GM12878 (cell line): ENCODE measurements around the gene GABRB3. TPM values are rescaled to one million over a fixed set of nuclear protein-coding genes. Genes with fewer than 3 reads are reported as not detected.

Source experiments
- ATAC-seq: fragments of 200-7000 bp; cut with Tn5 transposase; 3 replicates; pipeline ENCODE4 v1.9.1; 2020; ENCODE audit warnings: mild to moderate bottlenecking, moderate library complexity
- BruUV-seq: library from RNA; stranded (reverse); fragments of 400-500 nt; replicated peaks from 2 replicates; lab custom pipeline; 2021; lab: Mats Ljungman, UMichigan
- CTCF ChIA-PET: fragments of 300-600 bp; sonication (Branson Sonifier 250); formaldehyde crosslinking; extraction: SDS; loops from one replicate; lab custom pipeline; 2021; ENCODE audit warnings: inconsistent platforms; lab: Yijun Ruan, JAX
- POLR2A ChIA-PET: fragments of 350-600 bp; formaldehyde crosslinking; extraction: SDS; loops from one replicate; lab custom pipeline; 2021; ENCODE audit warnings: inconsistent platforms; lab: Charles Lee
- RAD21 ChIA-PET: fragments of 300-600 bp; sonication (Branson Sonifier 250); formaldehyde crosslinking; loops from one replicate; lab custom pipeline; 2023; ENCODE audit warnings: antibody characterized with exemption; ENCODE audit not compliant: unreplicated experiment; lab: Charles Lee
- SMC1A ChIA-PET: fragments of 300-600 bp; sonication (Branson Sonifier 250); formaldehyde crosslinking; loops from one replicate; lab custom pipeline; 2023; ENCODE audit not compliant: unreplicated experiment, uncharacterized antibody; lab: Charles Lee
- DNase-seq: peaks from one replicate; pipeline ENCODE4 v3.0.0-alpha.2; 2011; ENCODE audit warnings: low read depth, low spot score
- FAIRE-seq: peaks from 3 replicates; lab custom pipeline; 2011; peaks lifted over from hg19 to GRCh38; lab: Jason Lieb, UNC
- H2AFZ ChIP-seq: 2 replicates; pipeline ENCODE4 v1.6.0; 2011; ENCODE audit warnings: low read depth, low read length, control low read depth; ENCODE audit not compliant: control insufficient read depth
- H3K27ac ChIP-seq: 2 replicates; pipeline ENCODE4 v1.5.1; 2011; ENCODE audit warnings: control low read depth; ENCODE audit not compliant: control insufficient read depth, insufficient read depth
- H3K27me3 ChIP-seq, 2 experiments: replicated peaks in 1 of 2; 2 replicates each; pipeline versions ENCODE4 v1.6.0 to v1.6.1; 2011; ENCODE audit warnings: low read length in 1 of 2; ENCODE audit not compliant: control insufficient read depth in 2 of 2, insufficient read depth in 2 of 2
- H3K36me3 ChIP-seq, 2 experiments: 2 replicates each; pipeline ENCODE4 v1.5.1; 2011; ENCODE audit warnings: low read length in 1 of 2; ENCODE audit not compliant: control insufficient read depth in 2 of 2, insufficient read depth in 2 of 2
- H3K4me1 ChIP-seq: 2 replicates; pipeline ENCODE4 v1.6.1; 2011; ENCODE audit warnings: mild to moderate bottlenecking, low read length, moderate library complexity, mixed read lengths; ENCODE audit not compliant: control insufficient read depth, insufficient read depth
- H3K4me2 ChIP-seq: 2 replicates; pipeline ENCODE4 v1.6.0; 2011; ENCODE audit warnings: control low read depth; ENCODE audit not compliant: control insufficient read depth, insufficient read depth
- H3K4me3 ChIP-seq: fragments of 200-600 bp; sonication (generic); 2 replicates; pipeline ENCODE4 v1.5.1; 2016
- H3K79me2 ChIP-seq: 2 replicates; pipeline ENCODE4 v1.6.0; 2011; ENCODE audit warnings: low read length; ENCODE audit not compliant: control insufficient read depth, insufficient read depth
- H3K9ac ChIP-seq: 2 replicates; pipeline ENCODE4 v1.8.0; 2011; ENCODE audit warnings: low read length, control low read depth, mixed read lengths; ENCODE audit not compliant: control insufficient read depth, insufficient read depth
- H3K9me3 ChIP-seq: replicated peaks from 3 replicates; pipeline ENCODE4 v1.5.1; 2011; ENCODE audit warnings: mild to moderate bottlenecking, low read length; ENCODE audit not compliant: control insufficient read depth, insufficient read depth
- H4K20me1 ChIP-seq: 2 replicates; pipeline ENCODE4 v1.6.0; 2011; ENCODE audit not compliant: control insufficient read depth, insufficient read depth
- BCL11A ChIP-seq: IDR thresholded peaks from 2 replicates; pipeline ENCODE4 v1.6.1; 2011; ENCODE audit warnings: low read depth, low read length
- CHD1 ChIP-seq: IDR thresholded peaks from 2 replicates; pipeline ENCODE4 v1.6.1; 2012; ENCODE audit warnings: low read depth, low read length, improper control_type of control experiment
- MTA2 ChIP-seq: fragments of 450-650 bp; IDR thresholded peaks from 2 replicates; pipeline ENCODE4 v1.6.1; 2016; ENCODE audit warnings: low read depth, mild to moderate bottlenecking, moderate library complexity
- NBN ChIP-seq: fragments of 450-650 bp; IDR thresholded peaks from 2 replicates; pipeline ENCODE4 v1.6.1; 2016
- PAX8 ChIP-seq: fragments of 450-650 bp; IDR thresholded peaks from 2 replicates; pipeline ENCODE4 v1.6.1; 2017; ENCODE audit warnings: mild to moderate bottlenecking, moderate library complexity
- POLR2AphosphoS2 ChIP-seq: IDR thresholded peaks from 2 replicates; pipeline ENCODE4 v1.6.1; 2011; ENCODE audit warnings: low read depth, mild to moderate bottlenecking, low read length, improper control_type of control experiment, moderate library complexity
- RBBP5 ChIP-seq: fragments of 200-600 bp; sonication (generic); conservative IDR thresholded peaks from 2 replicates; pipeline ENCODE4 v1.6.1; 2016
- SMARCA5 ChIP-seq: fragments of 450-650 bp; IDR thresholded peaks from 2 replicates; pipeline ENCODE4 v1.6.1; 2017; ENCODE audit warnings: mild to moderate bottlenecking
- WGBS: methylation state at CpG from one replicate; pipeline ENCODE4 v1.1.6; 2016; ENCODE audit warnings: low lambda C conversion rate; ENCODE audit not compliant: insufficient replicate concordance, insufficient coverage; ENCODE audit errors: missing lambda C conversion rate; 5-methylcytosine and 5-hydroxymethylcytosine counted together
- in situ Hi-C: fragments of 300-500 bp; cut with MboI; formaldehyde crosslinking; loops from 9 replicates; pipeline ENCODE4 v1.14.3; 2018; ENCODE audit warnings: mixed read lengths
- intact Hi-C: fragments of 100-400 bp; cut with micrococcal nuclease; formaldehyde crosslinking; loops from one replicate; pipeline ENCODE4 v1.14.2; 2022; ENCODE audit not compliant: unreplicated experiment
- polyA plus RNA-seq, 11 experiments: library from polyadenylated mRNA; depleted of rRNA in 4 of 11; unstranded in 6 of 11; stranded (reverse) in 5 of 11; fragments of >200 nt; fragmentation: Nextera tagmentation in 4 of 11; fragmentation: Illumina TruSeq in 1 of 11; extraction: Ambion mirVana in 4 of 11; extraction: Trizol in 1 of 11; gene quantifications; 1 replicate in 1 of 11; 2 replicates in 10 of 11; pipeline versions ENCODE4 v1.2.1 to v1.2.3, GENCODE V29; 2011 to 2016; ENCODE audit warnings: inconsistent platforms in 2 of 11, missing spikeins in 2 of 11, low read depth in 1 of 11
- total RNA-seq, 4 experiments: library from RNA; depleted of rRNA in 3 of 4; stranded (reverse); fragments of >200 nt in 3 of 4; fragmentation: Illumina TruSeq in 1 of 4; extraction: Trizol in 1 of 4; gene quantifications; 2 replicates each; pipeline versions ENCODE4 v1.2.1 to v1.2.3, GENCODE V29; 2013 to 2021
- TF ChIP-seq, protein P1 (sequence below): IDR thresholded peaks from 2 replicates; pipeline ENCODE4 v1.6.1; 2012; ENCODE audit warnings: mild to moderate bottlenecking, low read depth, low read length
- TF ChIP-seq, protein P2 (sequence below): fragments of 450-650 bp; IDR thresholded peaks from 2 replicates; pipeline ENCODE4 v1.6.1; 2017; ENCODE audit warnings: mild to moderate bottlenecking, moderate library complexity

The GABRB3 gene
- total and polyA plus RNA-seq, 10 of the 15 experiments (the other 5 are each of a cell fraction or from before 2014, with no cell fraction given), result 0.05 to 0.08 (median 0.05) TPM; not detected in 7

DNA sequence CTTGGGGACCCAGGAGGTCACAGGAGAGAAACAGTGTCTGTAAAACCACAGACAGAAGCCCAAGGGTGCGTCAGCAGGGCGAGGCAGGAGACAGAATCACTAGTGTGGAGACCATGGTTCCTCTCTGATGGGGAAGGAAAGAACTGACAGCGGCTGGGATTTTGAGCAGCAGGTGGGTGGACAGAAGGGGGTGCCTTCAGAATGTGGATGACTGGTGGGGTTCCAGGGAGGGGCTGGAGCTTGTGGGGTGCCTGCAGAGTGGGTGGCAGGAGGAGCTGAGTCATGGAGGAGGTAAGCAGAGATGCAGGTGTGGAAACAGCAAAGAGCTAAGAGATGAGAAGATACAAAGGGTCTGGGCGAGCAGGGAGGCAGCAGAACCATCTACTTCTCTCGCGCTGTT is 124.2 kb downstream of the GABRB3 start:
- no peaks in the 10 kb centered on the region for H3K36me3 ChIP-seq

More for the DNA sequence above, 124.2 kb downstream of the GABRB3 start:
- H3K4me3 ChIP-seq, result no peak overlapping the region
- TF ChIP-seq MTA2 (no peak), POLR2AphosphoS2 (no peak), PAX8 (no peak), CHD1 (no peak), NBN (no peak), SMARCA5 (no peak), BCL11A (no peak), RBBP5 (no peak)
- TF ChIP-seq, protein P1, sequence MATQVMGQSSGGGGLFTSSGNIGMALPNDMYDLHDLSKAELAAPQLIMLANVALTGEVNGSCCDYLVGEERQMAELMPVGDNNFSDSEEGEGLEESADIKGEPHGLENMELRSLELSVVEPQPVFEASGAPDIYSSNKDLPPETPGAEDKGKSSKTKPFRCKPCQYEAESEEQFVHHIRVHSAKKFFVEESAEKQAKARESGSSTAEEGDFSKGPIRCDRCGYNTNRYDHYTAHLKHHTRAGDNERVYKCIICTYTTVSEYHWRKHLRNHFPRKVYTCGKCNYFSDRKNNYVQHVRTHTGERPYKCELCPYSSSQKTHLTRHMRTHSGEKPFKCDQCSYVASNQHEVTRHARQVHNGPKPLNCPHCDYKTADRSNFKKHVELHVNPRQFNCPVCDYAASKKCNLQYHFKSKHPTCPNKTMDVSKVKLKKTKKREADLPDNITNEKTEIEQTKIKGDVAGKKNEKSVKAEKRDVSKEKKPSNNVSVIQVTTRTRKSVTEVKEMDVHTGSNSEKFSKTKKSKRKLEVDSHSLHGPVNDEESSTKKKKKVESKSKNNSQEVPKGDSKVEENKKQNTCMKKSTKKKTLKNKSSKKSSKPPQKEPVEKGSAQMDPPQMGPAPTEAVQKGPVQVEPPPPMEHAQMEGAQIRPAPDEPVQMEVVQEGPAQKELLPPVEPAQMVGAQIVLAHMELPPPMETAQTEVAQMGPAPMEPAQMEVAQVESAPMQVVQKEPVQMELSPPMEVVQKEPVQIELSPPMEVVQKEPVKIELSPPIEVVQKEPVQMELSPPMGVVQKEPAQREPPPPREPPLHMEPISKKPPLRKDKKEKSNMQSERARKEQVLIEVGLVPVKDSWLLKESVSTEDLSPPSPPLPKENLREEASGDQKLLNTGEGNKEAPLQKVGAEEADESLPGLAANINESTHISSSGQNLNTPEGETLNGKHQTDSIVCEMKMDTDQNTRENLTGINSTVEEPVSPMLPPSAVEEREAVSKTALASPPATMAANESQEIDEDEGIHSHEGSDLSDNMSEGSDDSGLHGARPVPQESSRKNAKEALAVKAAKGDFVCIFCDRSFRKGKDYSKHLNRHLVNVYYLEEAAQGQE, result no peak
- TF ChIP-seq, protein P2, sequence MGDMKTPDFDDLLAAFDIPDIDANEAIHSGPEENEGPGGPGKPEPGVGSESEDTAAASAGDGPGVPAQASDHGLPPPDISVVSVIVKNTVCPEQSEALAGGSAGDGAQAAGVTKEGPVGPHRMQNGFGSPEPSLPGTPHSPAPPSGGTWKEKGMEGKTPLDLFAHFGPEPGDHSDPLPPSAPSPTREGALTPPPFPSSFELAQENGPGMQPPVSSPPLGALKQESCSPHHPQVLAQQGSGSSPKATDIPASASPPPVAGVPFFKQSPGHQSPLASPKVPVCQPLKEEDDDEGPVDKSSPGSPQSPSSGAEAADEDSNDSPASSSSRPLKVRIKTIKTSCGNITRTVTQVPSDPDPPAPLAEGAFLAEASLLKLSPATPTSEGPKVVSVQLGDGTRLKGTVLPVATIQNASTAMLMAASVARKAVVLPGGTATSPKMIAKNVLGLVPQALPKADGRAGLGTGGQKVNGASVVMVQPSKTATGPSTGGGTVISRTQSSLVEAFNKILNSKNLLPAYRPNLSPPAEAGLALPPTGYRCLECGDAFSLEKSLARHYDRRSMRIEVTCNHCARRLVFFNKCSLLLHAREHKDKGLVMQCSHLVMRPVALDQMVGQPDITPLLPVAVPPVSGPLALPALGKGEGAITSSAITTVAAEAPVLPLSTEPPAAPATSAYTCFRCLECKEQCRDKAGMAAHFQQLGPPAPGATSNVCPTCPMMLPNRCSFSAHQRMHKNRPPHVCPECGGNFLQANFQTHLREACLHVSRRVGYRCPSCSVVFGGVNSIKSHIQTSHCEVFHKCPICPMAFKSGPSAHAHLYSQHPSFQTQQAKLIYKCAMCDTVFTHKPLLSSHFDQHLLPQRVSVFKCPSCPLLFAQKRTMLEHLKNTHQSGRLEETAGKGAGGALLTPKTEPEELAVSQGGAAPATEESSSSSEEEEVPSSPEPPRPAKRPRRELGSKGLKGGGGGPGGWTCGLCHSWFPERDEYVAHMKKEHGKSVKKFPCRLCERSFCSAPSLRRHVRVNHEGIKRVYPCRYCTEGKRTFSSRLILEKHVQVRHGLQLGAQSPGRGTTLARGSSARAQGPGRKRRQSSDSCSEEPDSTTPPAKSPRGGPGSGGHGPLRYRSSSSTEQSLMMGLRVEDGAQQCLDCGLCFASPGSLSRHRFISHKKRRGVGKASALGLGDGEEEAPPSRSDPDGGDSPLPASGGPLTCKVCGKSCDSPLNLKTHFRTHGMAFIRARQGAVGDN, result no peak
- H4K20me1 ChIP-seq, result no peaks in the 10 kb centered on the region
- ChIA-PET POLR2A (no interaction called here), CTCF (no interaction called here), SMC1A (no interaction called here), RAD21 (no interaction called here)
- H3K4me1 ChIP-seq, result no peaks in the 10 kb centered on the region
- H3K27ac ChIP-seq, result no peak overlapping the region
- 41% methylated on average over 6 of the region's 6 CpGs for WGBS
- in situ Hi-C loops (loop anchor here (25.0 kb wide), 1 partner anchor 1011 kb away; no protein-coding TSS in a partner anchor), intact Hi-C loops (no loop called here)
- H3K79me2 ChIP-seq, result no peaks in the 10 kb centered on the region
- FAIRE-seq (no peak), ATAC-seq (no peak), DNase-seq (no peak)
- no peaks in the 10 kb centered on the region for H3K27me3 ChIP-seq
- H3K4me2 ChIP-seq, result no peak overlapping the region
- no TSS peak for BruUV-seq
- H3K9me3 ChIP-seq, result no peaks in the 10 kb centered on the region; the same call in 2 of the 3 replicates
- no peak overlapping the region for H3K9ac ChIP-seq
- no peak overlapping the region for H2AFZ ChIP-seq
